Prostate gland (tissue), 2 donors: ENCODE results near the gene SLC6A11. TPM values are rescaled to one million over a fixed set of nuclear protein-coding genes. Genes with fewer than 3 reads are reported as not detected.

Experiments used
- DNase-seq: peaks from one replicate; pipeline ENCODE4 v3.0.0-alpha.2; 2019; ENCODE audit warnings: low spot score
- H3K27ac ChIP-seq, 2 donors: fragments of 200-600 bp; sonication (generic); 2 replicates each; pipeline ENCODE4 v1.5.1; 2017 to 2019
- H3K27me3 ChIP-seq: fragments of 200-600 bp; sonication (generic); replicated peaks from 2 replicates; pipeline ENCODE4 v1.5.1; 2019; ENCODE audit not compliant: insufficient read depth
- H3K36me3 ChIP-seq, 2 donors: fragments of 200-600 bp; sonication (generic); 1 replicate in 1 of 2; 2 replicates in 1 of 2; pipeline versions ENCODE4 v1.5.1 to v1.8.1; 2017 to 2019
- H3K4me1 ChIP-seq: fragments of 200-600 bp; sonication (generic); replicated peaks from 2 replicates; pipeline ENCODE4 v1.5.1; 2019
- H3K4me3 ChIP-seq, 2 donors: fragments of 200-600 bp; sonication (generic); 2 replicates each; pipeline ENCODE4 v1.5.1; 2017 to 2019
- H3K9me3 ChIP-seq: fragments of 200-600 bp; sonication (generic); 2 replicates; pipeline ENCODE4 v1.5.1; 2017
- CTCF ChIP-seq, 4 experiments: fragments of 200-600 bp in 2 of 4; fragments of 450-650 bp in 2 of 4; sonication (generic) in 2 of 4; IDR thresholded peaks; 1 replicate in 3 of 4; 2 replicates in 1 of 4; pipeline ENCODE4 v1.5.1; 2016 to 2019; ENCODE audit warnings: antibody characterized with exemption in 4 of 4, mild to moderate bottlenecking in 2 of 4, moderate library complexity in 2 of 4
- POLR2A ChIP-seq: fragments of 450-650 bp; IDR thresholded peaks from one replicate; pipeline ENCODE4 v1.6.1; 2016; ENCODE audit warnings: antibody characterized with exemption, mild to moderate bottlenecking
- POLR2AphosphoS5 ChIP-seq: sonication (generic); formaldehyde crosslinking; IDR thresholded peaks from one replicate; pipeline ENCODE4 v1.6.1; 2017; ENCODE audit warnings: antibody characterized with exemption
- WGBS: methylation state at CpG from one replicate; pipeline ENCODE4 v1.1.5; 2018; 5-methylcytosine and 5-hydroxymethylcytosine counted together
- intact Hi-C: fragments of 100-400 bp; cut with DNase I; formaldehyde crosslinking; loops from one replicate; pipeline ENCODE4 v1.14.2; 2022
- total RNA-seq, 2 donors: library from RNA; depleted of rRNA; stranded (reverse); fragments of >200 nt; gene quantifications; one replicate each; pipeline ENCODE4 v1.1.0, GENCODE V29; 2016

Gene SLC6A11
- total RNA-seq, 2 donors from 2014 or later = 3.6 to 6.9 TPM

DNA sequence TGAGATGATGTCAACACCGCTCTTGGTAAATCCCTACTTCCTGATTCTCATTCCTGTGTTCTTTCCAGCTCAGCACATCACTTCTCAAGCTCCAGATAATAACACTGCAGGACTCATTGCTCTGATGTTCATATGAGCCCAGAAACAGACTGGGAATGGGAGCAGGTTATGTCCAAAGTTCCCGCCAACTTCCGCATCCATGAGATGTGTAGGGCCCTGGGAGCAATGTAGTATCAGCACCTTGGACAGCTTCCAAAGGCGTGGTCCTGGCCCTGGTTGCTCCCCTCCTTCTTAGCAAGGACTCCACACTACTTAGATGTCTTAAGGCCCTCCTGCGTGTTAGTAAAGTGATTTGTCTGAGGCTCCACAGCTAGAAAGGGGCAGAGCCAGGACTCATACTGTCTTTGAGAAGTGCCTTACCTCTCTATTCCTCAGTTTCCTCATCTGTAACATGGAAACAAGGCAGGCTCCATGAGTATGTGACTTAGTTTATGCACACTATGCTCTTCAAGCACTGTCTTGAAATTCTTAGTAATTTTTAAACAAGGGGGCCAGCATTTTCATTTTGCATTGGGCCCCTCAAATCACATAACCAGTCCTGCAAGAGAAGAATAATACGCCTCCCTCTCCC, 148.6 kb downstream of the SLC6A11 start:
- no peaks in the 10 kb centered on the region for H3K36me3 ChIP-seq
- no peaks in the 10 kb centered on the region for H3K4me1 ChIP-seq
- no peak overlapping the region for H3K27ac ChIP-seq
- TF ChIP-seq POLR2A (no peak), POLR2AphosphoS5 (no peak), CTCF (IDR thresholded peaks at IDR 0.05) (no peak)
- intact Hi-C loops = no loop called here
- peaks cover 3% of the 10 kb centered on the region for H3K27me3 ChIP-seq
- WGBS = 67% methylated on average over 6 of the region's 6 CpGs
- no peak overlapping the region for H3K4me3 ChIP-seq
- no peak for DNase-seq
- no peaks in the 10 kb centered on the region for H3K9me3 ChIP-seq

GRCh38 chr3:10968401-10968800, 152.4 kb downstream of the SLC6A11 start:
- Histone ChIP-seq H3K4me3 (no peak overlapping the region), H3K27ac (no peak overlapping the region), H3K36me3 (no peaks in the 10 kb centered on the region), H3K27me3 (peaks cover 6% of the 10 kb centered on the region), H3K9me3 (no peaks in the 10 kb centered on the region), H3K4me1 (no peaks in the 10 kb centered on the region)
- TF ChIP-seq CTCF (IDR thresholded peaks at IDR 0.05) (no peak), POLR2AphosphoS5 (no peak)
- no peak for DNase-seq
- intact Hi-C loops = no loop called here
- WGBS = 39% methylated on average over 4 of the region's 4 CpGs

DNA sequence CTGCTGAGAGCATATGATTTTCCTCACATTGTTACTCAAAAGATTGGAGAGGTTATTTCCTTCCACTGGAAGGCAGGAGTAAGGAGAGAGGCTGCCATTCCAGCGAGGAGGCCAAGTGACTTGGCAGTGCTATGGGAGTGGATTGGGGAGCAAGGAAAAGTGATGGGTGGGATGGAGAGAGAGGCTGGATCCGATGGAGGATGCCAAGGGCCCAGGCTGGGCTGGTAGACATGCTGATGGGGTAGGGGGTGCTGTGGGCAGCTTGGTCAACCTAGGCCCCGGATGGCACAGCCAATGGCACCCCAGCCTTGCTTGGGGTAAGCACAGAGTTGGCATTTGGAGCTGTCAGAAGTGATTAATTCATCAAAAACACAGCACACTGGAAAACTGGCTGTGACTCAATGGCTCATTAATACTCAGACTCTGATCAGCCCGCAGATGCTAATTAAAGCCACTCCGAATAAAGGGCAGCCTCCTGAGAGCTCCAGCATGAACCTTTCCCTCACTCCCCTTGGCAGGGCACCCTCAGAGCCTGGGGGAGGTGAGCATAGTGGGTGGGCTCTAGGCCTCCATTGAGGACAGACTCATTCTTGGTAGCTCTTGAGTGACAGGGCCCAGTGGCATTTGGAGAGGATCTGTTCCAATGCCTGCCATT, 154.4 kb downstream of the SLC6A11 start:
- H3K27ac ChIP-seq = no peak overlapping the region
- H3K36me3 ChIP-seq = no peaks in the 10 kb centered on the region
- WGBS = 83% methylated on average over 5 of the region's 5 CpGs
- H3K4me3 ChIP-seq = no peak overlapping the region
- no peak for TF ChIP-seq CTCF (IDR thresholded peaks at IDR 0.05)
- no peak for TF ChIP-seq POLR2AphosphoS5
- TF ChIP-seq POLR2A = no peak
- no peaks in the 10 kb centered on the region for H3K4me1 ChIP-seq
- H3K9me3 ChIP-seq = no peaks in the 10 kb centered on the region
- peaks cover 4% of the 10 kb centered on the region for H3K27me3 ChIP-seq
- intact Hi-C loops = no loop called here
- DNase-seq = no peak

DNA sequence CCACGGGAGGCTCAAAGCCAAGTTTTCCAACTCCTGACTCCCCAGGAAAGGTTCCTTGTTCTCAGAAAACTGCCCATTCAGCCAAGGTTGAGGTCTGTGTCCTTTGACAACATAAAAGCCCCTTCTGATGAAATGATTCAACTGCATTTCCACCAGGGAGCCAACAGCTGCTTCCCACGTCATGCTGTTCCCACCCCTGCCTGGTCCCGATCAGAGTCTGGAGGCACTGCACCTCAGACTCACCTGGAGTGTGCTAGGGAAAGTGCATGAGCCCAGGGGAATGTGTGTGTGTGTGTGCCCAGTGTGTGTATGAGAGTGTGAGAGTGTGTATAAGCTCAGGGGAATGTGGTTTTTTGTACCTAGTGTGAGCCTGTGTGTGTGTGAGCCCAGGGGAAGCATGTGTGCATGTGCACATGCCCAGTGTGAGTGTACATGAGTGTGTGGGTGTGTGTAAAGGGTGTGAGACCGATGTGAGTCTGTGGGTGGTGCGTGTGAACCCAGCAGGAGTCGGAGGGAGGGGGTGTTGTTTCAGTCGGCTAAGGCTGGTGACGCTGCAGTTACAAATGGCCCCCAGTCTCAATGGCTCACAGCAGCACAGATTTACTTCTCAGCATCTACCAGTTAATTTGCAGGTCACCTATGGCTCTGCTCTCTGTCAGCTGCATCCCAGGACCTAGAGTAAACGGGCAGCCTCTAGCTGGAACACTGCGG, 156.2 kb downstream of the SLC6A11 start:
- 47% methylated on average over 10 of the region's 10 CpGs for WGBS
- Histone ChIP-seq H3K4me3 (no peak overlapping the region), H3K4me1 (no peaks in the 10 kb centered on the region), H3K27ac (no peak overlapping the region), H3K36me3 (no peaks in the 10 kb centered on the region), H3K27me3 (peaks cover 7% of the 10 kb centered on the region), H3K9me3 (no peaks in the 10 kb centered on the region)
- TF ChIP-seq CTCF (IDR thresholded peaks at IDR 0.05) = no peak
- TF ChIP-seq POLR2AphosphoS5 = no peak
- no peak for TF ChIP-seq POLR2A
- no peak for DNase-seq
- intact Hi-C loops = no loop called here
